IgD-negative memory B cell (primary cell): ENCODE results near the gene CASP8AP2. TPM values are rescaled to one million over a fixed set of nuclear protein-coding genes. Genes with fewer than 3 reads are reported as not detected.
A peak's percentile ranks its signal among the peaks of the same experiment; 100 is the strongest.
"Not testable (repeated sequence)": the region's sequence is repeated elsewhere in the genome, so short reads cannot be mapped to it uniquely, and the experiment has no call there.

Source experiments
- H3K27ac Mint-ChIP-seq, 3 donors: one replicate each; pipeline ENCODE4 v1.8.0; 2020 to 2022; ENCODE audit warnings: mild to moderate bottlenecking in 3 of 3, mixed read lengths in 3 of 3, moderate library complexity in 1 of 3
- H3K27me3 Mint-ChIP-seq: one replicate; pipeline ENCODE4 v1.8.0; 2021; ENCODE audit warnings: mixed read lengths
- H3K36me3 Mint-ChIP-seq: one replicate; pipeline ENCODE4 v1.8.0; 2020; ENCODE audit warnings: mild to moderate bottlenecking, mixed read lengths
- H3K4me1 Mint-ChIP-seq, 3 donors: one replicate each; pipeline ENCODE4 v1.8.0; 2020 to 2022; ENCODE audit warnings: mixed read lengths in 3 of 3, mild to moderate bottlenecking in 1 of 3
- H3K4me3 Mint-ChIP-seq, 4 donors: one replicate each; pipeline ENCODE4 v1.8.0; 2020 to 2022; ENCODE audit warnings: mild to moderate bottlenecking in 4 of 4, mixed read lengths in 4 of 4, moderate library complexity in 3 of 4
- H3K9me3 Mint-ChIP-seq, 3 donors: one replicate each; pipeline ENCODE4 v1.8.0; 2020 to 2021; ENCODE audit warnings: mixed read lengths in 3 of 3, mild to moderate bottlenecking in 1 of 3
- polyA plus RNA-seq: library from polyadenylated mRNA; unstranded; fragments of 300-500 nt; fragmentation: Illumina TruSeq; gene quantifications from one replicate; pipeline ENCODE4 v1.2.3, GENCODE V29; 2021

CASP8AP2 gene
- polyA plus RNA-seq, 1 donor from 2014 or later, result 53.2 TPM

DNA sequence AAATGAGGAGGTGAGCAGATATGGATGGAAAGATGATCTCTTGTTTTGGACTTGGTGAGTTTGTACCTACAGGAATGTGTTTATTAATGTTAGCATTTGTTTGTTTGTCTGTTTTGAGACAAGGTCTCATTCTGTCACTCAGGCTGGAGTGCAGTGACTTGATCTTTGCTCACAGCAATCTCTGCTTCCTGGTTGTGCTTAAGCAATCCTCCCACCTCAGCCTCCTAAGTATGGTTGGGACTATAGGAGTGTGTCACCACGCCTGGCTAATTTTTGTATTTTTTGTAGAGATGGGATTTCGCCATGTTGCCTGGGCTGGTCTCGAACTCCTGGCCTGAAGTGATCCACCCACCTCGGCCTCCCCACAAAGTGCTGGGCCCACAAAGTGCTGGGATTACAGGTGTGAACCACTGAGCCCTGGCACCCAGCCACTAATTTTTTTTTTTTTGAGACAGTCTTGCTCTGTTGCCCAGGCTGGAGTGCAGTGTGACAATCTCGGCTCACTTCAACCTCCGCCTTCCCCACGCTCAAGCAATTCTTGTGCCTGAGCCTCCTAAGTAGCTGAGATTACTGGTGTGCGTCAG is 7.1 kb downstream of the CASP8AP2 start:
- Mint-ChIP-seq H3K4me3 (peak overlapping the region in 3 of 4 donors; percentile 22 to 90 (median 44)), H3K4me1 (peaks cover 31 to 38% (median 35%) of the 10 kb centered on the region in 3 donors), H3K27ac (peak overlapping the region; percentile 69 to 79 (median 76)), H3K9me3 (peaks cover 0 to 2% (median 0%) of the 10 kb centered on the region in 3 donors), H3K27me3 (no peaks in the 10 kb centered on the region), H3K36me3 (peaks cover 18% of the 10 kb centered on the region)

DNA sequence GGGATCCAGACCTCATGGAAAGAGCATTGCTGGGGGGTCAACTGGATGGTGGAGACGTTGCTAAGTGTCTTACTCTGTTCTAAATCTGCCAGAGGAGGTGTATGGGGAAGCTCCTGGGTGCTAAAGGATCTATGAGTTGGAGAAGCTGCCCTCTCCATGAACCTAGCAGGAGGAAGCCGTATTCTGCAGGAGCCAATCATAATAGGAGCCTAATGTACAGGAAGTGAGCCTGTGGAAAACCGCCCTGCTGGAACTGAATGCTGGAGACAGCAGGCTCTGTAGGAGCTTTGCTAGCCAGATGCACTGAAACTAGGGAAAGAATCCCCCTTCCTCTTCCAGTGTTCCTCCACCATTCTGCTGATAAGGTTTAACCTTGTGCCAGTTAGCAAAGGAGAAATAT is 10.9 kb downstream of the CASP8AP2 start:
- Mint-ChIP-seq H3K4me3 (no peak overlapping the region), H3K4me1 (peaks cover 21 to 37% (median 37%) of the 10 kb centered on the region in 3 donors)

DNA sequence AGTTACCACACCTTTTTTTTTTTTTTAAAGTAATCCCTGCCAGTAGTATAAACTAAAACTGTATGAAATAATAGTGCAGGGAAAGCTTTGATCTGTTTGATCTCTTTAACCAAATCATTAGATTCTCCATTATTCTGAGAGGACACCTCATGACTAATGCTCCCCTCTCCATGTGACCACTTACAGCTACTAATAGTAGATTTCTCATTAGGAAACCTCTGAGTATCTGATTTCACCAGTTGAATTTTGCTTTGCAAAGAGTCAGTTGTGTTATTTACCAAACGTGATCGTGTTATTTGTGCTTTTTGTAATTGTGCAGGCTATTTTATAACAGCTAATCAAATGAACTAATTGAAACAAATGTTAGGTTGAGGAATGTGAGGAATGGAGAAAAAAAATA is 12.5 kb downstream of the CASP8AP2 start:
- Mint-ChIP-seq H3K4me1 (peaks cover 7 to 25% (median 23%) of the 10 kb centered on the region in 3 donors), H3K9me3 (no peaks in the 10 kb centered on the region), H3K27ac (no peak overlapping the region), H3K36me3 (peaks cover 5% of the 10 kb centered on the region), H3K27me3 (no peaks in the 10 kb centered on the region), H3K4me3 (no peak overlapping the region)

More for the DNA sequence above, 10.9 kb downstream of the CASP8AP2 start:
- H3K27ac Mint-ChIP-seq, result no peak overlapping the region
- H3K36me3 Mint-ChIP-seq, result peaks cover 9% of the 10 kb centered on the region
- H3K9me3 Mint-ChIP-seq, result peaks cover 0 to 2% (median 0%) of the 10 kb centered on the region in 3 donors
- no peaks in the 10 kb centered on the region for H3K27me3 Mint-ChIP-seq

DNA sequence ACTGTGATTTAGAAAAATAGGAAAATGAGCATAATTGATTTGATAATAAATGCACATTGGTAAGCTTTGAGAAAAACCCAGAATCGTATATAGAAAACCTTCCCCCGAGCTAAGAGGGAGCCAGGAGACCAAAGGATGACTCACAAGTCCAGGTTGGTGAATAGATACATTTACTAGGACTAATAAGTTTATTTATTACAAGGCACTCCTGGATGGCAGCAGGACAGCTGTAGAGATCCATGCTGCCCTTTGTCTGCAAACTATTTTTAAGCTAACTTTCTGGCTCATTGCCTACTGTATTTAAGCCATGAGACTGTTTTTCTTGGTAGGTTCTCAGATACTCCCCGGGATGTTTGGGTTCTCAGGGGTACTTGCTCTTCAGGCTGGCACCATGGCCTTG is 13.4 kb downstream of the CASP8AP2 start:
- peak overlapping the region in 1 of 4 donors; percentile 25 for H3K4me3 Mint-ChIP-seq
- H3K27me3 Mint-ChIP-seq, result no peaks in the 10 kb centered on the region
- H3K4me1 Mint-ChIP-seq, result peaks cover 7 to 25% (median 20%) of the 10 kb centered on the region in 3 donors
- H3K36me3 Mint-ChIP-seq, result peaks cover 5% of the 10 kb centered on the region
- no peaks in the 10 kb centered on the region for H3K9me3 Mint-ChIP-seq
- no peak overlapping the region for H3K27ac Mint-ChIP-seq

DNA sequence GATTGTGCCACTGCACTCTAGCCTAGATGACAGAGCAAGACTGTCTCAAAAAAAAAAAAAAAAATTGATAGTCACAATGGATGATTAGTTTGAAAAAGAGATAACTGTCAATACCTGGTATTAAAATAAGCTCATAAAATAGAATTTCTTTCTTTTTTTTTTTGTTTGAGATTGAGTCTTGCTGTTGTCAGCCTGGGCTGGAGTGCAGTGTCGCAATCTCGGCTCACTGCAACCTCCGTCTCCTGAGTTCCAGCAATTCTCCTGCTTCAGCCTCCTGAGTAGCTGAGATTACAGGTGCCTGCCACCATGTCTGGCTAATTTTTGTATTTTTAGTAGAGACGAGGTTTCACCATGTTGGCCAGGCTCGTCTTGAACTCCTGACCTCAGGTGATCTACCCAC is 17.8 kb downstream of the CASP8AP2 start:
- peaks cover 5 to 12% (median 9%) of the 10 kb centered on the region in 3 donors for H3K4me1 Mint-ChIP-seq
- not testable (repeated sequence) for H3K36me3 Mint-ChIP-seq, H3K9me3 Mint-ChIP-seq, H3K27ac Mint-ChIP-seq, H3K4me3 Mint-ChIP-seq, H3K27me3 Mint-ChIP-seq

DNA sequence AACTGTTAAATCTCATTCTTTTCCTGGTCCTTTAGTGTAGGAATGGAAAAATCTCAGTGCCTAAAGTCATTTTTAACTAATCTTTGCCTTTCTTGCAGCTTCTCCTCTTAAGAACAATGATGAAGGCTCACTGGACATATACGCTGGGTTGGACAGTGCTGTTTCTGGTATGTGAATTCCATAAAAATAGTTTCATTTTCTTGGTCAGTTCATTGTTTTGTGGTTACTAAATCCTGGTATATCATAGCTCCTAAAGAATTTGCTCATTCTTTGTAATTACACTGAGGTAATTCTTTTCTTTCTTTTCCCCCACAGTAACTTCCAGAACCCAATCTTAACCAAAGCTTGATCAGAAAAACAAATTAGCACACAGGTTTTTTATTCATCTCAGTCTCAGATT is 23.4 kb downstream of the CASP8AP2 start:
- H3K9me3 Mint-ChIP-seq, result no peaks in the 10 kb centered on the region
- no peak overlapping the region for H3K4me3 Mint-ChIP-seq
- H3K27me3 Mint-ChIP-seq, result no peaks in the 10 kb centered on the region
- H3K36me3 Mint-ChIP-seq, result peaks cover 4% of the 10 kb centered on the region
- H3K27ac Mint-ChIP-seq, result peak overlapping the region in 1 of 3 donors; percentile 12
- H3K4me1 Mint-ChIP-seq, result peaks cover 0 to 2% (median 0%) of the 10 kb centered on the region in 3 donors

DNA sequence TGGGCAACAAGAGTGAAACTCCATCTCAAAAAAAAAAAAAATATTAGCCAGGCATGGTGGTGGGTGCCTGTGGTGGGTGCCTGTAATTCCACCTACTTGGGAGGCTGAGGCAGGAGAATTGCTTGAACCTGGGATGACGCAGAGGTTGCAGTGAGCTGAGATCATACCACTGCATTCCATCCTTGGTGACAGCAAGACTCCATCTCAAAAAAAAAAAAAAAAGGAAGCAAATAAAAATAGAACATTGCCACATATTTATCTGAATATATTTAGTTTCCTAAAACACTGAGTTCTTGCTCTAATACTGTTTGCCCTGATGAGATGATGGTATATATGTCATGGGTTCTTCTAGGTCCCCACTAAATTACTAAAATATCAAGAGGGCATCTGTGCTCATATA is 28.4 kb downstream of the CASP8AP2 start:
- H3K4me3 Mint-ChIP-seq, result no peak overlapping the region
- H3K9me3 Mint-ChIP-seq, result no peaks in the 10 kb centered on the region
- H3K27me3 Mint-ChIP-seq, result no peaks in the 10 kb centered on the region
- peaks cover 15% of the 10 kb centered on the region for H3K36me3 Mint-ChIP-seq
- no peak overlapping the region for H3K27ac Mint-ChIP-seq
- H3K4me1 Mint-ChIP-seq, result peaks cover 16 to 20% (median 18%) of the 10 kb centered on the region in 3 donors

DNA sequence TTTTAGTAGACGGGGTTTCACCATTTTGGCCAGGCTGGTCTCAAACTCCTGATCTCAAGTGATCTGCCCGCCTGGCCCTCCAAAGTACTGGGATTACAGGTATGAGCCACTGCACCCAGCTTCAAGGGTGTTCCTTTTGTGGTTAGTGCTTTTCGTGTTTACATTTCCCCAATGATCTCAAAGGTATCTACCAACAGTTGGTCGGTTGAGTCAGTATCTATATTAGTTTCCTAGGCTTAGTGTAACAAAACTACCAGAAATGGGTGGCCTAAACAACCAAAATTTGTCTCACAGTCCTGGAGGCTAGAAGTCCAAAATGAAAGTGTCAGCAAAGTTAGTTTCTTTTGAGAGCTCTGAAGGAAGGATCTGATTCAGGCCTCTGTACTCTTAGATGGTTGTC is 30.1 kb downstream of the CASP8AP2 start:
- H3K9me3 Mint-ChIP-seq, result no peaks in the 10 kb centered on the region
- H3K4me3 Mint-ChIP-seq, result no peak overlapping the region
- H3K4me1 Mint-ChIP-seq, result peaks cover 16 to 21% (median 19%) of the 10 kb centered on the region in 3 donors
- peaks cover 15% of the 10 kb centered on the region for H3K36me3 Mint-ChIP-seq
- no peak overlapping the region for H3K27ac Mint-ChIP-seq
- H3K27me3 Mint-ChIP-seq, result no peaks in the 10 kb centered on the region

GRCh38 chr6:89862273-89862672 is 32.6 kb downstream of the CASP8AP2 start:
- no peaks in the 10 kb centered on the region for H3K27me3 Mint-ChIP-seq
- peaks cover 16 to 21% (median 19%) of the 10 kb centered on the region in 3 donors for H3K4me1 Mint-ChIP-seq
- peaks cover 14% of the 10 kb centered on the region for H3K36me3 Mint-ChIP-seq
- H3K4me3 Mint-ChIP-seq, result peak overlapping the region in 1 of 4 donors; percentile 50
- no peaks in the 10 kb centered on the region for H3K9me3 Mint-ChIP-seq
- H3K27ac Mint-ChIP-seq, result peak overlapping the region in 2 of 3 donors; percentile 2 to 18

GRCh38 chr6:89862698-89863097 is 33.0 kb downstream of the CASP8AP2 start:
- Mint-ChIP-seq H3K27ac (peak overlapping the region in 2 of 3 donors; percentile 18 to 21), H3K9me3 (no peaks in the 10 kb centered on the region), H3K4me3 (peak overlapping the region in 1 of 4 donors; percentile 50), H3K4me1 (peaks cover 16 to 21% (median 19%) of the 10 kb centered on the region in 3 donors), H3K36me3 (peaks cover 14% of the 10 kb centered on the region), H3K27me3 (no peaks in the 10 kb centered on the region)

DNA sequence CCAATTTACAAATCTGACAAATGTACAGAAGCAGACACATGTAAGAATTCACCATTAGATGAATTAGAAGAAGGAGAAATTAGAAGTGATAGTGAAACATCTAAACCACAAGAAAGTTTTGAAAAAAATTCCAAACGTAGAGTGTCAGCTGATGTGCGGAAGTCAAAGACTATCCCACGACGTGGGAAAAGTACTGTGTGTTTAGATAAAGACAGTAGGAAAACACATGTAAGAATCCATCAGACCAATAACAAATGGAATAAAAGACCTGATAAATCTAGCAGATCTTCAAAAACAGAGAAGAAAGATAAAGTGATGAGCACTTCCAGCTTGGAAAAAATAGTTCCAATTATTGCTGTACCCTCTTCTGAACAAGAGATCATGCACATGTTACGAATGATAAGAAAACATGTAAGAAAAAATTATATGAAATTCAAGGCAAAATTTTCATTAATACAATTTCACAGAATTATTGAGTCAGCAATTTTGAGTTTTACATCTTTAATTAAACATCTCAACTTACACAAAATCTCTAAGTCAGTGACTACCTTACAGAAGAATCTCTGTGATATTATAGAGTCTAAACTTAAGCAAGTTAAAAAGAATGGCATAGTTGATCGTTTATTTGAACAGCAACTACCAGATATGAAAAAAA is 36.5 kb downstream of the CASP8AP2 start:
- Mint-ChIP-seq H3K27me3 (no peaks in the 10 kb centered on the region), H3K36me3 (peaks cover 15% of the 10 kb centered on the region), H3K27ac (no peak overlapping the region), H3K9me3 (peaks cover 0 to 7% (median 0%) of the 10 kb centered on the region in 3 donors), H3K4me3 (no peak overlapping the region), H3K4me1 (peaks cover 11 to 13% (median 12%) of the 10 kb centered on the region in 3 donors)

GRCh38 chr6:89873721-89874120 is 44.0 kb downstream of the CASP8AP2 start:
- no peaks in the 10 kb centered on the region for H3K9me3 Mint-ChIP-seq
- no peak overlapping the region for H3K4me3 Mint-ChIP-seq
- H3K36me3 Mint-ChIP-seq, result peaks cover 5% of the 10 kb centered on the region
- H3K27me3 Mint-ChIP-seq, result no peaks in the 10 kb centered on the region
- H3K4me1 Mint-ChIP-seq, result peaks cover 0 to 2% (median 1%) of the 10 kb centered on the region in 3 donors
- no peak overlapping the region for H3K27ac Mint-ChIP-seq

DNA sequence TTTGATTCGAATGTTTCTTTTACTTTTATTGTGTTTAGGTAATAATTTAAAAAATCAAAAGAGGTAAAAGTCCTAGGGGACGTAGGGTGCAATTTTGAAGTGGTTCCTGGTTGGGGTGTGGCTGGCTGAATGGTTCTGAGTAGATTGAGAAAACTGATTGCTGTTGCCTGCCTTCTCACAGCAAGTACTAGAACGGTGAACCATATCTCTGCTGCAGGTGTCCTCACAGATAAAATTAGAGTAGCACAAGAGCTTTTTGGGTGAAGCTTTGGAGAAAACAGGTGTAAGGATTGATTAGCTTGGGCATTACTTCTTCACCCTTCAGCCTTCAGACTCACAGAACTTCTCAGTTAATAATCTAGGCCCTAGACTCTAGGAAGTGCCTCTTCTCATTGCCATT is 44.8 kb downstream of the CASP8AP2 start:
- no peak overlapping the region for H3K4me3 Mint-ChIP-seq
- H3K27ac Mint-ChIP-seq, result peak overlapping the region in 1 of 3 donors; percentile 71
- no peaks in the 10 kb centered on the region for H3K9me3 Mint-ChIP-seq
- peaks cover 4% of the 10 kb centered on the region for H3K36me3 Mint-ChIP-seq
- H3K27me3 Mint-ChIP-seq, result no peaks in the 10 kb centered on the region
- H3K4me1 Mint-ChIP-seq, result peaks cover 0 to 2% (median 0%) of the 10 kb centered on the region in 3 donors

GRCh38 chr6:89886378-89887120 is 56.9 kb downstream of the CASP8AP2 start:
- Mint-ChIP-seq H3K27me3 (peaks cover 3% of the 10 kb centered on the region), H3K4me1 (peaks cover 1 to 8% (median 7%) of the 10 kb centered on the region in 3 donors), H3K27ac (no peak overlapping the region), H3K36me3 (peaks cover 2% of the 10 kb centered on the region), H3K4me3 (no peak overlapping the region), H3K9me3 (no peaks in the 10 kb centered on the region)

DNA sequence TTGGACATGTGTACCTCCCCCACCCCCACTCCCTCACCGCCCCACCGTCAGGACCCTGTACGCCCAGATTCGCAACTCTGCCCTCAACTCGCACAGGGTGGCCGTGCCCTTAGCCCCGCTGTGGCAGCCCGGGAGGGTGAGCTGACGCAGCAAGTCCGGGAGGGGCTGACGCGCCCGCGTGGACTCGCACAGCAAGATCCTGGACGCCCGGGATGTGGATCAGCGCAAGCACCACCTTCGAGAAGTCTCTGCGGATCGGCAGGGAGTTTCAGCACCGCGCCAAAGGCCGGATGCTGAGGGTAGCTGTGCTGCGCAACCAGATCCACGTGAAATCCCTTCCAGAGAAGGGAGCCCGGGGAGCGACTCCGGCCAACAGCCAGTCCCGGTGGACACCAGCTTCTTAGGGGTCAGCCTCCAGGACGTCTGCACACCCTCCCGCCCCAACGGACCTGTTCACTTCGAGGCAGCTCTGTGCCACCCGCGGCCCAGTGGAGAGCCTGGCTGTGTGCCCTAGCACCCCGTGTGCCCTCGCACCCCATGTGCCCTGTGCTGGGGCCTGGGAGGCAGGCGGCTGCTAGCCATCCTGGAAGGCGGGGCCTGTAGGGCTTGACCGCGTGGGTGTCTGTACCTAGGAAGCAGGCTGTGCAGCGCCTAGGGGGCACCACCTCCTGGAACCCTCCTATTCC is 57.9 kb downstream of the CASP8AP2 start:
- no peak overlapping the region for H3K4me3 Mint-ChIP-seq

More for the DNA sequence above, 57.9 kb downstream of the CASP8AP2 start:
- peaks cover 1 to 10% (median 9%) of the 10 kb centered on the region in 3 donors for H3K4me1 Mint-ChIP-seq
- H3K9me3 Mint-ChIP-seq, result no peaks in the 10 kb centered on the region
- no peak overlapping the region for H3K27ac Mint-ChIP-seq
- H3K27me3 Mint-ChIP-seq, result peaks cover 5% of the 10 kb centered on the region
- peaks cover 2% of the 10 kb centered on the region for H3K36me3 Mint-ChIP-seq
